NCI-H2107 treated with DMSO at 0.1 percent for 48 hours (cell line): ENCODE results near the gene HOXA13.

Source experiments
- DNase-seq: peaks from one replicate; lab custom pipeline; 2025; ENCODE audit not compliant: unreplicated experiment; lab: John Stamatoyannopoulos, UW

Gene HOXA13

GRCh38 chr7:27171637-27172314 lies 28.1 kb downstream of the HOXA13 start:
- no peak for DNase-seq

GRCh38 chr7:27171325-27171636 lies 28.6 kb downstream of the HOXA13 start:
- no peak for DNase-seq

- DNase-seq, result no peak
These were observed 29.2 kb downstream of the HOXA13 start for GRCh38 chr7:27170426-27171324.

- no peak for DNase-seq
These were observed 30.0 kb downstream of the HOXA13 start for GRCh38 chr7:27169658-27170425.

- DNase-seq, result no peak
These were observed 31.5 kb downstream of the HOXA13 start for GRCh38 chr7:27168265-27168947.

GRCh38 chr7:27167916-27168264 lies 32.0 kb downstream of the HOXA13 start:
- no peak for DNase-seq

- DNase-seq, result no peak
These were observed 33.1 kb downstream of the HOXA13 start for GRCh38 chr7:27166531-27167505.

- no peak for DNase-seq
These were observed 33.8 kb downstream of the HOXA13 start for GRCh38 chr7:27165996-27166530.

GRCh38 chr7:27165089-27165995 lies 34.5 kb downstream of the HOXA13 start, which contains the start of gene HOXA9:
TSS of gene HOXA9 (minus strand) at chr7:27165537. CDS start at chr7:27165457, 80 bp downstream.
- no peak for DNase-seq

GRCh38 chr7:27164367-27165088 lies 35.4 kb downstream of the HOXA13 start:
- DNase-seq, result no peak

- DNase-seq, result no peak
These were observed 35.9 kb downstream of the HOXA13 start for GRCh38 chr7:27164045-27164366.

- DNase-seq, result no peak
These were observed 36.4 kb downstream of the HOXA13 start for GRCh38 chr7:27163288-27164044.

GRCh38 chr7:27162561-27163287 lies 37.2 kb downstream of the HOXA13 start:
- DNase-seq, result no peak

GRCh38 chr7:27161721-27162560 lies 38.0 kb downstream of the HOXA13 start:
- no peak for DNase-seq

GRCh38 chr7:27161214-27161720 lies 38.6 kb downstream of the HOXA13 start:
- DNase-seq, result no peak
